GM10266 (cell line): ENCODE measurements around the gene RGSL1.

Experiments
- DNase-seq: peaks from one replicate; pipeline ENCODE4 v3.0.0; 2012; ENCODE audit errors: extremely low spot score
- TF ChIP-seq, protein P1 (sequence below): IDR thresholded peaks from 2 replicates; pipeline ENCODE4 v1.5.1; 2012; ENCODE audit warnings: mild to moderate bottlenecking, low read depth; ENCODE audit not compliant: control insufficient read depth, insufficient read depth; ENCODE audit errors: missing control alignments

RGSL1 gene

GRCh38 chr1:182410138-182410537 is 39.8 kb upstream of the RGSL1 start:
- no peak for DNase-seq
- TF ChIP-seq, protein P1, sequence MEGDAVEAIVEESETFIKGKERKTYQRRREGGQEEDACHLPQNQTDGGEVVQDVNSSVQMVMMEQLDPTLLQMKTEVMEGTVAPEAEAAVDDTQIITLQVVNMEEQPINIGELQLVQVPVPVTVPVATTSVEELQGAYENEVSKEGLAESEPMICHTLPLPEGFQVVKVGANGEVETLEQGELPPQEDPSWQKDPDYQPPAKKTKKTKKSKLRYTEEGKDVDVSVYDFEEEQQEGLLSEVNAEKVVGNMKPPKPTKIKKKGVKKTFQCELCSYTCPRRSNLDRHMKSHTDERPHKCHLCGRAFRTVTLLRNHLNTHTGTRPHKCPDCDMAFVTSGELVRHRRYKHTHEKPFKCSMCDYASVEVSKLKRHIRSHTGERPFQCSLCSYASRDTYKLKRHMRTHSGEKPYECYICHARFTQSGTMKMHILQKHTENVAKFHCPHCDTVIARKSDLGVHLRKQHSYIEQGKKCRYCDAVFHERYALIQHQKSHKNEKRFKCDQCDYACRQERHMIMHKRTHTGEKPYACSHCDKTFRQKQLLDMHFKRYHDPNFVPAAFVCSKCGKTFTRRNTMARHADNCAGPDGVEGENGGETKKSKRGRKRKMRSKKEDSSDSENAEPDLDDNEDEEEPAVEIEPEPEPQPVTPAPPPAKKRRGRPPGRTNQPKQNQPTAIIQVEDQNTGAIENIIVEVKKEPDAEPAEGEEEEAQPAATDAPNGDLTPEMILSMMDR, result no peak

GRCh38 chr1:182410620-182411273 is 39.2 kb upstream of the RGSL1 start:
- TF ChIP-seq, protein P1, result no peak

GRCh38 chr1:182413486-182413885 is 36.5 kb upstream of the RGSL1 start:
- TF ChIP-seq, protein P1, result no peak

More at GRCh38 chr1:182410620-182411273, 39.2 kb upstream of the RGSL1 start:
- no peak for DNase-seq

GRCh38 chr1:182413969-182414368 is 36.0 kb upstream of the RGSL1 start:
- TF ChIP-seq, protein P1, result no peak
- DNase-seq, result no peak

More at GRCh38 chr1:182413486-182413885, 36.5 kb upstream of the RGSL1 start:
- DNase-seq, result no peak

DNA sequence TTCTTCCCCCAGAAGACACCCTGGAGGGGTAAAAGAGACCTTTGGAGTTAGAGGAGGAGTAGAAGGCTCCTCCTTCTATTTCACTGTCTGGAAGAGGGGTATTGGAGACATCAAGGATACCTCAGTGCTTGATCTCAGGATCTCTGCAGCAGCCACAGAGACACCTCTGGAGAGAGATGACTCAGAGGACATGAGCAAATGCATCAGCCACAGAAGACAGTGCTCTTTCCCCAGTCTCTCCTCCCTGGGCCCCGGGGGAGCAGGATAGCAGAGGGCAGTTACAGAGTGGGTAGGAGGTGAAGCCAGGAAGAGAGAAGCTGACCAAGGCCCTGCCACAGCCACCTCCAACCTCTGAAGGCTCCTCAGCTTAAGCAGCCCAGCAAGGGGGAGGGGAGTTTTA is 34.2 kb upstream of the RGSL1 start:
- no peak for DNase-seq
- TF ChIP-seq, protein P1, result no peak

- peak; percentile 65 for DNase-seq
- TF ChIP-seq, protein P1, result no peak
Measured at GRCh38 chr1:182426442-182427430, 23.2 kb upstream of the RGSL1 start.
